Mesendoderm (in vitro differentiated cells): ENCODE data around the gene SPATA12.

Source experiments
- DNase-seq: peaks from one replicate; pipeline ENCODE4 v3.0.0; 2013
- H2AK5ac ChIP-seq: 2 replicates; pipeline ENCODE4 v1.6.1; 2013; ENCODE audit warnings: low read length, inconsistent platforms
- H2BK120ac ChIP-seq: 2 replicates; pipeline ENCODE4 v1.6.1; 2013; ENCODE audit warnings: low read depth, mild to moderate bottlenecking, low read length, moderate library complexity, mixed read lengths
- H2BK15ac ChIP-seq: replicated peaks from 2 replicates; pipeline ENCODE4 v1.6.1; 2013; ENCODE audit warnings: low read depth, mild to moderate bottlenecking, moderate library complexity
- H2BK5ac ChIP-seq: 2 replicates; pipeline ENCODE4 v1.6.1; 2013; ENCODE audit warnings: low read length, inconsistent platforms
- H3K18ac ChIP-seq: 2 replicates; pipeline ENCODE4 v1.6.1; 2013; ENCODE audit warnings: mild to moderate bottlenecking, low read length, mixed read lengths
- H3K23ac ChIP-seq: one replicate; pipeline ENCODE4 v1.6.1; 2013; ENCODE audit warnings: low read length
- H3K27ac ChIP-seq: 2 replicates; pipeline ENCODE4 v1.5.1; 2013; ENCODE audit warnings: low read depth, mild to moderate bottlenecking, inconsistent platforms, low read length, moderate library complexity
- H3K27me3 ChIP-seq: 2 replicates; pipeline ENCODE4 v1.6.1; 2013; ENCODE audit warnings: low read length, control low read depth, mild to moderate bottlenecking, inconsistent platforms; ENCODE audit not compliant: insufficient read depth, poor library complexity
- H3K36me3 ChIP-seq: 2 replicates; pipeline ENCODE4 v1.6.1; 2013; ENCODE audit warnings: low read length, inconsistent platforms; ENCODE audit not compliant: control insufficient read depth, insufficient read depth
- H3K4ac ChIP-seq: one replicate; pipeline ENCODE4 v1.6.1; 2013; ENCODE audit warnings: low read depth, mild to moderate bottlenecking, low read length, moderate library complexity
- H3K4me1 ChIP-seq: 2 replicates; pipeline ENCODE4 v1.6.1; 2013; ENCODE audit warnings: low read depth, low read length, inconsistent platforms; ENCODE audit not compliant: control insufficient read depth
- H3K4me2 ChIP-seq: 2 replicates; pipeline ENCODE4 v1.6.1; 2013; ENCODE audit warnings: low read length
- H3K4me3 ChIP-seq: 2 replicates; pipeline ENCODE4 v1.5.1; 2013; ENCODE audit warnings: mild to moderate bottlenecking, low read length
- H3K56ac ChIP-seq: one replicate; pipeline ENCODE4 v1.6.1; 2013; ENCODE audit warnings: low read length
- H3K79me1 ChIP-seq: 2 replicates; pipeline ENCODE4 v1.6.1; 2013; ENCODE audit warnings: low read length, inconsistent platforms
- H3K79me2 ChIP-seq: 2 replicates; pipeline ENCODE4 v1.6.1; 2013; ENCODE audit warnings: mild to moderate bottlenecking, low read length; ENCODE audit not compliant: control insufficient read depth, insufficient read depth
- H3K9ac ChIP-seq: 2 replicates; pipeline ENCODE4 v1.6.1; 2013; ENCODE audit warnings: low read length, inconsistent platforms
- H4K5ac ChIP-seq: one replicate; pipeline ENCODE4 v1.6.1; 2013; ENCODE audit warnings: low read length
- H4K8ac ChIP-seq: one replicate; pipeline ENCODE4 v1.6.1; 2013; ENCODE audit warnings: low read depth, mild to moderate bottlenecking, control low read depth, low read length, moderate library complexity
- WGBS: extraction: QIAGEN DNeasy Blood & Tissue Kit; methylation state at CpG from one replicate; pipeline ENCODE4 v1.1.7; 2013; ENCODE audit warnings: low lambda C conversion rate, missing lambda C conversion rate; ENCODE audit not compliant: insufficient coverage; ENCODE audit errors: extremely low coverage; 5-methylcytosine and 5-hydroxymethylcytosine counted together

The SPATA12 gene

GRCh38 chr3:57120040-57120439, 59.6 kb downstream of the SPATA12 start:
- H3K27ac ChIP-seq: no peak overlapping the region
- H3K18ac ChIP-seq: no peak overlapping the region
- H4K8ac ChIP-seq: no peak overlapping the region
- no peaks in the 10 kb centered on the region for H3K36me3 ChIP-seq
- H3K4me1 ChIP-seq: peaks cover 12% of the 10 kb centered on the region
- H3K23ac ChIP-seq: no peak overlapping the region
- no peak overlapping the region for H3K4ac ChIP-seq
- H3K4me3 ChIP-seq: no peak overlapping the region
- peaks cover 23% of the 10 kb centered on the region for H3K79me1 ChIP-seq
- no peaks in the 10 kb centered on the region for H3K27me3 ChIP-seq
- no peak overlapping the region for H2BK120ac ChIP-seq
- no peak overlapping the region for H2BK5ac ChIP-seq
- no peak overlapping the region for H2AK5ac ChIP-seq
- no peak overlapping the region for H3K56ac ChIP-seq
- no peak overlapping the region for H3K9ac ChIP-seq
- WGBS: no CpG with 5 or more reads among the region's 3 CpGs
- peaks cover 48% of the 10 kb centered on the region for H3K79me2 ChIP-seq
- DNase-seq: no peak
- H2BK15ac ChIP-seq: no peak overlapping the region
- no peak overlapping the region for H3K4me2 ChIP-seq
- no peak overlapping the region for H4K5ac ChIP-seq

- WGBS: no CpG with 5 or more reads among the region's 10 CpGs
- no peak overlapping the region for H4K5ac ChIP-seq
- no peaks in the 10 kb centered on the region for H3K36me3 ChIP-seq
These were observed 60.1 kb downstream of the SPATA12 start for GRCh38 chr3:57120451-57121174.

More at GRCh38 chr3:57120451-57121174, 60.1 kb downstream of the SPATA12 start:
- peaks cover 10% of the 10 kb centered on the region for H3K4me1 ChIP-seq
- H3K79me1 ChIP-seq: peaks cover 27% of the 10 kb centered on the region
- H3K79me2 ChIP-seq: peaks cover 51% of the 10 kb centered on the region
- no peak overlapping the region for H4K8ac ChIP-seq
- H3K9ac ChIP-seq: no peak overlapping the region
- no peaks in the 10 kb centered on the region for H3K27me3 ChIP-seq
- no peak overlapping the region for H2BK120ac ChIP-seq
- H3K56ac ChIP-seq: no peak overlapping the region
- H3K18ac ChIP-seq: no peak overlapping the region
- H3K27ac ChIP-seq: no peak overlapping the region
- no peak overlapping the region for H3K4me3 ChIP-seq
- H2BK5ac ChIP-seq: no peak overlapping the region
- no peak overlapping the region for H2BK15ac ChIP-seq
- no peak overlapping the region for H3K23ac ChIP-seq
- H3K4ac ChIP-seq: no peak overlapping the region
- DNase-seq: no peak
- H2AK5ac ChIP-seq: no peak overlapping the region
- no peak overlapping the region for H3K4me2 ChIP-seq
